Hematopoietic multipotent progenitor cell treated with erythropoietin and hydrocortisone succinate and interleukin-3 and kit ligand, for 8 days (in vitro differentiated cells): Measurements from ENCODE around the gene TMEM237.
A peak's percentile ranks its signal among the peaks of the same experiment; 100 is the strongest.
"Not testable (repeated sequence)": the region's sequence is repeated elsewhere in the genome, so short reads cannot be mapped to it uniquely, and the experiment has no call there.

Experiments
- DNase-seq: peaks from one replicate; pipeline ENCODE4 v3.0.0-alpha.2; 2015

The TMEM237 gene, protein sequence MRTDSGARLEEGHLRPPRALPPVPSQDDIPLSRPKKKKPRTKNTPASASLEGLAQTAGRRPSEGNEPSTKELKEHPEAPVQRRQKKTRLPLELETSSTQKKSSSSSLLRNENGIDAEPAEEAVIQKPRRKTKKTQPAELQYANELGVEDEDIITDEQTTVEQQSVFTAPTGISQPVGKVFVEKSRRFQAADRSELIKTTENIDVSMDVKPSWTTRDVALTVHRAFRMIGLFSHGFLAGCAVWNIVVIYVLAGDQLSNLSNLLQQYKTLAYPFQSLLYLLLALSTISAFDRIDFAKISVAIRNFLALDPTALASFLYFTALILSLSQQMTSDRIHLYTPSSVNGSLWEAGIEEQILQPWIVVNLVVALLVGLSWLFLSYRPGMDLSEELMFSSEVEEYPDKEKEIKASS

DNA sequence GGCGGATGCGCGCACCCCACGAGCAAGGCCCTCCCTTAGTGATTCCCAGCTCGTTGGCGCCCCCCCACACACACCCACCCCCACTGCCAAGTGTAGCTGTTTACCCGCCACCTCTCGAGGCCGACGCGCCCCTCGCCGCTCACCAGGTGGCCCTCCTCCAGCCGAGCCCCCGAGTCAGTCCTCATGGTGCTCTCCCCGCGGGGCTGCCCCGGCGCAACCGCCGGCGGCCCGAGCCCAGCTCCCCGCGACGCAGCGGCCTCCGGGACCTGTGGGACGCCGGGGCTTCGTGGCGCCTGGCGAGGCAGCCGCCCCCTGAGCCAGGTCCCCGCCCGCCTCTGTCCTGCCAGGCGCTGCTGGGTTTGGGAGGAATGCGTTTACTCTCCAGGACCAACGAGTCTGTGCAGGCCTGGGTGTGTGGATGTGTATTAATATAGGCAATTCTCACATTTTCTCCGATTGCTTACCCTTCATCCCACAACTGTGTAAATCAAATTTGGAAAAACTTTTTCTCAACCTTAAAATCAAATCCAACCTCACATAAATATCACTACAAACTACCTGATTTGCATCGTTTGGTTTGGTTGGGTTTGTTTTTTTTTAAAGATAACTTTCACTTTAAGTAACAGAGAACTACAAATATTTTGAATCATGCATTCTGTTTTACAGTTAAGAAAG, at the start of gene TMEM237:
Gene TMEM237 (minus strand): TSS at position 288 of the 675 bp plus-strand sequence. CDS start 103 bp downstream, at position 185.
- DNase-seq = no peak

DNA sequence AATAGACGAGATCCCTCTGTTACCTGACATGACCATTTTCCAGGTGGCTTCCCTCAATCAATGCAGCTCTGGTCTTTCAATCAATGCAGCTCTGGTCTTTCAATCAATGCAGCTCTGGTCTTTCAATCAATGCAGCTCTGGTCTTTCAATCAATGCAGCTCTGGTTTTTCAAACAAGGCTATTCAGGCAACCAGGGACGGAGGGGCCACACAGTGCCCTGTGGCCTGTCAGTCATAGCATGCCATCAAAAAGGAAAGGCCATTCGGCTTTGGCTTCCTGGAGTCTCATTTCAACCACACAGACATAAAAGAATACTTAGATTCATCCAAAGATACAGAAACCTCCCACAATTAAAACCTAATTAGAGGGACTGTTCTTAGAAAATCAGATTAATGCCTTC, 41.9 kb upstream of the TMEM237 start:
- DNase-seq = no peak

DNA sequence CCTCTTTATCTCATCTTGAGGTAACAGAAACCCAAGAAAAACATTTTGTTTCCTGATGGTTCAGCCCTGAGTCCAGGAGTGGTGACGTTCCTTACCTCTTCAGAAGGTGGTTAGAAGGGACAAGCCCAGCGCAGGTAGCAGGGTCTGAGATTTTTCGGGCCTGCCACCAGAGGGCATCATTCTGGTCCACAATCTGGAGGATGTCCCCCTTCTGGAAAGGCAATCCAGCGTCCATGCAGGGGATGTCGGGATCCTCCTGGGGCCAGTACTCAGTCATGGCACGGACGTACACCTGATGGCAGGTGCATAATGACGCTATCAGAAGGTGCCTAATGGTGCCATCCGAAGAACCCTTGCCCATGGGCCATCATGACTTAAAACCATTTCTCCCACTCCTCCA, 37.4 kb upstream of the TMEM237 start:
- DNase-seq = peak; percentile 16

DNA sequence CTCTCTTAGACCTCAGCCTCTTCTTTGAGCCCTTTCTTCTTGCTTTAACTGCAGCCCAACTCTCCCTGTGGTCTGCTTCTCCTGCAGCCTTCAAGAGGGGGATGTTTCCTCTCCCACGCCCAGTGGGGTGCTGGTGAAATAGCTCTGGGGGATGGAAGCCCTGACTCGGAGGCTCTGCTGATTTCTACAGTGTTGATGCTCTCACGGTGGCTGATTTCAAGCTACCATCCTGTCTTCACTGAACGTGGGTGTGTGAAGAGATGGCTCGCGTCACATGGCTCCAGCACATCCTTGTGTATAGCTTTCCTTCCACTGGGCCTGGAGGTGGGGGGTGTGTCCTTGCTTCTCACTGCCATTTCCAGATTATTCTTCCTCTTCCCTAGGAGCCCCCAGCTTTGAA, 35.1 kb upstream of the TMEM237 start:
- DNase-seq = no peak

DNA sequence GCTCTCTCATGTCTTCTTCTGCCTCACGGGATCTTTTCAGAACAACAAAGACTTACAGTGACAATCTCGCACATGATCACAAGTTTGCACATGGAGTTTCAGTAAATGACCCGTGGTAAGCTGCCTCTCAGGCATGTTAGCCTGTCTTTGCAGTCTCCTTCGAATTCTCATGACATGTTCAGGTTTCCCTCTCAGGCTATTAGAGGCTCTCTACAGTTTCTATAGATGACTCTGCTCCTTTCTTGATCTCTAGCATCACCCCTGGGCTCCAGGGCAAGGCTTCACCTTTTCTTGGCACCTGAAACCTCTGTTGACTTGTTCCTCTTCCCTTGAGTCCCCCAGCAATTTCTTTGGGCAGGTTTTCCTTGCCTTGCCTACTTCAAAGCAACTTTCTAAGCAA, 32.2 kb upstream of the TMEM237 start:
- no peak for DNase-seq

DNA sequence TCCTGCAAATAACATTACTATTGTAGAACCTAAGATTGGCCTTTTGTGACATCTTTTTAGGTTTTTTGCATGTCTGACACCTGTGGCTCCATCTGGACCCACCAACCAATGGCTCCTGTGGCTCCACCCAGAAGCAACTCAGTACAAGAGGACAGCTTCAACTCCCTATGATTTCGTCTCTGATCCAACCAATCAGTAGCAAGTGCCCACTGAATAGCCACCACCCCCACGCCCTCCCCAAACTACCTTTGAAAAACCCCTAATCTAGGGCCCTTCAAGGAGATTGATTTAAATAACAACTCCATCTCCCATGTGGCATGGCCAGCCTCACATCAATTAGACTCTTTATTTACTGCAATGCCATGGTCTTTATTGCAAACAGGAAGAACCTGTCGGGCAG, 31.5 kb upstream of the TMEM237 start:
- DNase-seq = no peak

DNA sequence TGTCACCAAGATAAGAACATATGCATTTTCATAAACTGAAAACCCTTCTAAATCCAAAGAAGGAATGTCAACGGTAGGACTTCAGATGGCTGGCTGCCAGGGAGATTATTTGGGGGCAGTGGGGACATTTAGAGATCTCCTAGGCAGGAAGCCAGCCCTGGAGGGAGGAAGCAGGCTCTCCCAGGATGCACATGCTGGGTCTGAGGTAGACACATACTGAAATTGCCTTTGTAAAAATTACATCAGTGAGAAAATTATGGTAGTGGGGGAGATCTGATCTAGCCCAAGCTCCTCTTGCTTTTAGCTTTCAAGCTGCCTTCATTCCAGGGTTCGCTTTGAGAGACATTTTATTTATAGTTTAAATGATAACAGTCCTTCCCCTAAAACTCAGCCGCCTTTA, 31.0 kb upstream of the TMEM237 start:
- no peak for DNase-seq

DNA sequence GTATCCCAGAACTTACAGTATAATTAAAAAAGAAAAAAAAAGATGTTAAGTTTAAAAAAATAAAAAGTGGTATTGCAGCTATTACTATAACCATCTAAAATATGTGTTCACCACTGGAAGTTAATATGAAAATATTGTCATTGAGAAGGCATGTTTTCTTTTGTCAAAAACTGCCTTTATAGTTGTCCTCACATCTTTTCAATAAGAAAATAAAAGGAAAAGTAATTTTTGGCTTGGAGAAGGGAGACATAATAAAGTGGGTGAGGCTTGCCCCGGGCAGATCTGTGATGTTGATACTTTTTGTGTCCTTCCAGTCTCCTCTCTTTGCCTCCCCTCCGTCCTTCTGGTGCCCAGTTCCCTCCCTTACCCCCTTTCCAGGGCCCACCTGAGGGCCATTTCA, 30.2 kb upstream of the TMEM237 start:
- DNase-seq = no peak

DNA sequence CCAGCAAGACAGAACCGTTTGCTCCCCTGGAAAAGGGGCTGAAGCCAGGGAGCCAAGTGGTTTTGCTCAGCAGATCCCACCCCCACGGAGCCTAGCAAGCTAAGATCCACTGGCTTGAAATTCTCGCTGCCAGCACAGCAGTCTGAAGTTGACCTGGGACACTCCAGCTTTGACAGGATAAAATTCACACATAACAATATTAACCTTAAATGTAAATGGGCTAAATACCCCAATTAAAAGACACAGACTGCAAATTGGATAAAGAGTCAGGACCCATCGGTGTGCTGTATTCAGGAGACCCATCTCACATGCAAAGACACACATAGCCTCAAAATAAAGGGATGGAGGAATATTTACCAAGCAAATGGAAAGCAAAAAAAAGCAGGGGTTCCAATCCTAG, 27.9 kb upstream of the TMEM237 start:
- DNase-seq = not testable (repeated sequence)

DNA sequence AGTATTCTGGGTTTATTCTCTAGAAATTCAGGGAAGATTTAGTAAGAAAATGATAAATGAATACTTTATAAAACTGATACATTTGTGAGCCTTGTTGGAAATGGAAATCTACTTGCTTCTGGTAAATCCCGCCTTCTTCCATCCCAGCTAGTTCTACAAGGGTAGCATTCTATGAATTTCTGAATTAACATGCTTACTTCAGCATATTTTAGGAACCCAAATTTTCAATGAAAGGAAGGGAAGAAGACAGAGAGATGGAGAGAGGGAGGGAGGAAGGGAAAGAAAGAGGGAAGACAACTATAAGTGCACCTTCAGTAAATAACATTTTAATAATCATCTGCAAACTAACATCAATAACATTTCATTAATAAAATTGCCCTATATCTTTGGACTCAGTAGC, 26.6 kb upstream of the TMEM237 start:
- DNase-seq = no peak

DNA sequence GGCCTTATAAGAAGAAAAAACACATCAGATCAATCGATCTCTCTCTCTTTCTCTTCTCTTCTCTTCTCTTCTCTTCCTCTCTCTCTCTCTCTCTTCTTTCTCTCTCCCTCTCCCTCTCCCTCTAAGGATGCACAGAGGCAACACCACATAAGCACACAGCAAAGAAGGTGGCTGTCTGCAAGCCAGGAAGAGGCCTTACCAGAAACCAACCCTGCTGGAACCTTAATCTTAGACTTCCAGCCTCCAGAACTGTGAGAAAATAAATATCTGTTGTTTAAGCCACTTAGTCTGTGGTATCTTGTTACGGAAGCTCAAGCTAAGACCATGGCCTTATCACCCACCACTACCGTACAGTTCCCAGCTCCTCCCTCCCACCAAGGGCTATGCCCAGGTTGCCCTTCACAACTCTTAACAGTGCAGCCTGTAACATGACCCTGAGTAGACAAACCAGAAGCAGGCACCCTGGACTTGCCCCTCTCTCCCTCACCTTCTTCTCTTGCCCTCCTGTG, 25.2 kb upstream of the TMEM237 start:
- DNase-seq = peak; percentile 57

DNA sequence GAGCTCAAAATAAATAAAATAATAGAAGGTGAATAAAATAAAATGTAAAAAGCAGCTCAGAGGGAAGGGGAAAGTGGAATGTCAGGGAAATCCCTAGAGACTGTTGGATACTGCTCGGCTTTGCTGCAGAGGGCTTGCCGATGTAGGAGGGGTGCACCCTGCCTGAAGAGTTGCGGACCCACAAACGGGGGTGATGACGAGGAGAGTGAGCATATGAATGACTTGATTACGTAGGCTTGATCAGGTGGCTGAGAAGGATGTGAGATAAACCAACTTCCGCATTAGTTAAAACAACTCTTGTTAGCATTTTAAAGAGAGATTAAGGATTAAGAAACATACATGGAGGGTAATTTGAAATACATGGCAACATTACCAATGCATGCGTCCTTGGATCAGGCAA, 21.0 kb upstream of the TMEM237 start:
- no peak for DNase-seq

DNA sequence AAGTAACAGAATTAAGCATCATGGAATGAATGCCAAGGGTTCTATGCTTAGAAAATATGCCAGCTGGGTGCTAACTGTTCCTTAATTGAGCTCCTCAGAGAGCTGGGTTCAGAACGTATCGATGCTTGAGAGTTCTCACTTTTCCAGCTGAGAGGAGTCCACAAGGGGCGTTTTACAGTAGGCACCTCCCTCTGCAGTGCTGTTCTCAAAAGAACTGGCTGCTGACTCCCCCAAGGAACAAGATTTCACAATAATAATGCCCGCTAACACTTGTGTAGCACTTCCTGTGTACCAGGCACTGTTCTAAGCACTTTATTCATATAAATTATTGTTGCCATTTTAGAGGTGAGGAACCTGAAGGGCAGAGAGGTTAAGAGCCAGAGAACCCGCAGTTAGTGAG, 18.1 kb upstream of the TMEM237 start:
- no peak for DNase-seq

DNA sequence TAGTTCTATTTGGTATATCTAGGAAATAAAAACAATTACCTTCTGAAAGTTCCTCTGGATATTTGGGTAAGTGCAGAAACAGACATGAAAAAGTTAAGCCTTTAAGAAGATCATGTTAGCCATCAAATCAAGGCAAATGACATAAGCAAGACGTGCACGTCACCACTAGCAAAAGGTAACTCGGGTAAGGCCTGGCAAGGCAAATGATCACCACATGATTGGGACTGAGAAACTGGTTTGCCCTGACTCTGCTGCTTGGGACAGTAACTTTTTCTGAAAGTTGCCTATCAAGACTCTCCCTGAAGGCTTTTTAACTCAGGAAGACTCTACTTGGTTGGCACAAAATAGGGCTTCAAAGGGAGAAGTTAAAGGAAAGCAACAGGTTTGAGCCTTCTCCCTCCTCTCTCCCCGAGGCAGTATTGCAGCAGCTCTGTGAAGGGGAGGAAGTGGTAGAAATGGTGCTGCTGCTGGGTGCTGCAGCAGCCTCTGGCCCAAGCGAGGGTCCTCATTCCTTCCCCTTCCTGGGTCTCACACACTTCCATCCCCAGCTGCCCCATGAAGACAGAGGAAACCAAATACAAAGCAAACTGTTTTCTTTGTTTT, 17.1 kb upstream of the TMEM237 start:
- DNase-seq = no peak

DNA sequence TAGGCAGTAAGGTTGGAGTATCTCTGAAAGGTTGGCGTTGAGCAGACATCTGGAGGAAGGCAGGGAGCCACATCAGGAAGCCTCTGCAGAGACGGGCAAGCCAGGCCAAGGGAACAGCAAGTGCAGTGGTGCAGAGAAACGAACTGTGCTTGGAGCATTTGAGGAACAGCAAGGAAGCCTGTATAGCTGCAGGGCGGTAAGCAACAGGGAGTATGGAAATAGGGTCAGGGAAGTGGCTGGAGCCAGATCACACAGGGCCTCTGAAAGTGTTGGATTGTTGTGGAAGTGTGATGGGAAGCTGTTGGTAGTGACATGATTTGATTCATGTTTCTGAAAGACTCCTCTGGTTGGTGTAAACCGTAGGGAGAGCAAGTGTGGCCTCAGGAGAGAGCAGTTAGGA, 13.4 kb upstream of the TMEM237 start:
- no peak for DNase-seq

DNA sequence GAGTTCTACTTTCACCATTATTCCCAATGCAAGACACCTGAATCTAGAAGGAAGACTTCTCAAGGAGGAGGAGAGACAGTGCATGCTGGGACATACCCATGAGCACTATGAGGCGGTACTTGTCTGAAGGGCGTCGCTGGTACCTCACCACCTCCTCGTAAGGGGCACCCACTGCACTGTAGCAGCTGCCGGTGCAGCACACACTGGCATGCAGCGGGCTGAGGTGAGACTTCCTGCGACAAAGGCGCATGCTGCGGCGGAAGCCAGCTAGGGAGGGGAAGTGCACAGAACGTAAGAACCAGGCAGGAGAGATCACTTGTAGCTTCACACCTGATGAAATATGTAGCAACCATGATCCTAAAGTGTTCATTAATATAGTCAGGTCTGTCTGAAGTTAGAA, 12.8 kb upstream of the TMEM237 start:
- DNase-seq = no peak

DNA sequence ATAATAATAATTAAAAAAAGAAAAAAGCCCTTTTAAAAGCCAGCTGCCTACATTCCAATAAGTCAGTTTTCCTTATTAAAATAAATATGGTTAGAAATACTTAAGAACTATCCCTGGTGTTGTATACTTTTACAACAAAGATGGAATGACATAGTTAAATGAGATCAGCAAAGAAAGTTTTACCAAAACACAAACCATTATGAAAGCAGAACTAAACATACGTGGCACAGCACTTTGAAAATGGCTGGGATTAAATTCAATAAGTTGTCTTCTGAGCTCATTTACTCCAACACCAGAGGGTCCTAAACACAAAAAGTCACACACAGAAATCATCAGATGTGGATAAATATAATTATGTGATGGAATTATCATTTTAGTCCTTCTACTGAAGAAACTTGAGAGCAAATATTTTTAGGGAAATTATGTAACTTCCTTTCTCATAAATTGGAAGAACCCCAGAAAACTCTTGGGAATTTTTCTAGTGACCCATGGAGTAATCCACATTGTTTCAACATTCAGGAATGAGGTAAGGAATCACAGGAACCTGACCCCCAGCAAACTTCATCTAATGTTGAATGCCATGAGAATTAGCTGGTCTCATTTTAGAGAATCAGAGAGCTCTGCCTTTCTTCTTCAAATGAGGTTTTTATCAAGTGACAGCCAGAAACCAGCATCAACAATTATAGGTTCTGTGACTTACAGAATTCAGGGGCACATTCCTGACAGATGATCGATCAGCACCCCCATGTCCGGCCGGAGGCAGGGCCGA, 11.5 kb upstream of the TMEM237 start:
- no peak for DNase-seq

DNA sequence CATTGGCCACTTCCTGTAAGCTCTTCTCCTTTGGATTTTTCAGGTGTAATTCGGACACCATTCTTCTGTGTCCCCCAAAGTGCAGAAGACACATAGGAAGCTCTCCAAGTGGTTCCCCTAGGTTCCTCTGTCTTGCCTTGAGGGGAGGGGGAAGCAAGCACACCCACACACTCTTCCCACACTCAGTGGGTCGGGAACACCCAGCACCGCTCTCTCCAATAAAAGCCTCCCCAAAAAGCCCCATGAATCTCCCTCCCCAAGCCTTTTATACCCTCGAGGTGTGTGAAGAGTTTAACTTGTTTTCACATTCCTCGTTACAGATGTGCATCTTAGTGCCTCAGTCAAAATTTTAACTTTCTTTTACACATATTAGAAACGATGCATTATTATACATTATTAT, 9.9 kb upstream of the TMEM237 start:
- DNase-seq = no peak

DNA sequence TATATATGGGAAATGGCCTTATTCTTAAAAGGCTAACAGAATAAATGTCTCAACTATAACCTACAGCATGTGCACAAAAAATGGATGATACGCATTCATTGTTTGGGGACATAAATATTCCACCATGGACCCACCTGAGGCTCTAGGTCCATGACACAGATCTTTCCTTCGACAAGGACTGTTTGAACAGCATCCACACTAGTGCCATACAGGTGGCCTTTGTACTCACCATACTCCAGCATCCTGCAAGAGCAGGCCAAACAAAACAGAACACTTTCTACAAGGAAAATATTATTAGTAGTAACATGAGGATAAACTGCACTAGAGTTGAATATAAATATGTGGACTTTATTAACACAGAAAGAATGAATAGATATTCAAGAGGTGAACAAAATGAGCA, 6.1 kb upstream of the TMEM237 start:
- no peak for DNase-seq

DNA sequence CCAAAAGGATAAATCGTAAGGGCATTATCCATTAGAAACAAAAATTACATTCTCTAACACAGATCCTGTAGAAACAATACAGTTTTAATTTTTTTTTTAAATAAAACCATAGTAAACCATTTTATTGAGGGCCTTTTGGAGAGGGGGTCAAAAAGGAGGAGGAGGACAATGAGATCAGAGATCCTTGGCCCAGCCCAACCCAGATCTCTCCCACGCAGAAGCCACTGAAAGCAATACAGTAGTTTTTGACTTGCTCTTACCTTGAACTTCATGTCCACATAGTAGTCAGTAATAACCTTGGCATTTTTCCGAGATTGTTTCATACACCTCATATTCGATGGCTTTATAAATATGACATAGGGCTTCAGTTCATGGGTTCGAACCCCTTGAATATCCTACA, 4.1 kb upstream of the TMEM237 start:
- DNase-seq = no peak

DNA sequence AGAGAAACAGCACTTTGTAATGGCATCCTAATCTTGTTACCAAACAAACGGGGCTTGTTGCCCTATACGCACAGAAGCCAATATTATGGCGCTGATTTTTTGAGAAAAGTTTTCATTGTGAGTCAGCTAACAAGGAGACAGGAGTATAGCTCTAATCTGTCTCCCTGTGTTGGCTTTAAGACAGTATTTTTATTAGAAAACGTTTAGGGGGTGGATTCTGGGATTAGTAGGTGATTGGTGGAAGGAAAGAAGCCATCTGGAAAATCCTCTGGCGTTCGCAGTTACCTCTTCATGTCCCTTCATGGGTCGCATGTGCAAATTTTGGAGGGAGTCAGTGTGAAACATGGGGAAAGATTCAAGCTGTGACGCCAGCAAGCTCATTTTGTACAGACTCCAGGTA, 698 bp upstream of the TMEM237 start:
- DNase-seq = no peak

DNA sequence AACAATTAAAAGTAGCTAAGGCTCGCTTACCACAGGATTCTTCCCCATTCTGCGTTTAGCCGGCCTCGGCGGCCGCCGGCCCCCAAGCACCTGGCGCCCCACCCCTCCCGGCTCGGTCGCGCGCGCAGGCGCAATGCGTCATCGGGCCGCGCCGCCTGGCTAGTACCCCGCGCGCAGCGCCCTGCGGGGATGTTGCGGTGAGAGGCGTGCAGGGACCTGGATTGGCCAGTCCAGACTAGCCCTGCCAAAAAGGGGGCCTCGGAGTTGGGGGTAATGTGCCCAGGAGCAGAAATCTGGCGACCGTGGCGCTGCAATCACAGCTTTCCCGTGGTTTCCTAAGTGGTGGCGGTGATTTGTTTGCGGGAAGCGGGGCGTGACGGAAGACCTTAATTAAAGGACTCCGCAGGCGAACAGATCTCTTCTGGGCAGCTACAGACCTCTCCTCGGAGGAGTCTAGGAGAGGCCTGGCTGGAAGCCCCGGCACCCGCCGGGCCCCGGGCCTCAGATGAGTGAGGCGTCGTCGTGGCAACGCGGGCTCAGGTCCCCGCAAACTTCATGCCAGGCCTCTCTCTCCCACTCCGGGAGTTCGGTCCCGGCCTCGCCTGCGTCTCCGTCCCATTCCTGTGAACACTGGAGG, 606 bp downstream of the TMEM237 start:
- DNase-seq = peak; percentile 71

DNA sequence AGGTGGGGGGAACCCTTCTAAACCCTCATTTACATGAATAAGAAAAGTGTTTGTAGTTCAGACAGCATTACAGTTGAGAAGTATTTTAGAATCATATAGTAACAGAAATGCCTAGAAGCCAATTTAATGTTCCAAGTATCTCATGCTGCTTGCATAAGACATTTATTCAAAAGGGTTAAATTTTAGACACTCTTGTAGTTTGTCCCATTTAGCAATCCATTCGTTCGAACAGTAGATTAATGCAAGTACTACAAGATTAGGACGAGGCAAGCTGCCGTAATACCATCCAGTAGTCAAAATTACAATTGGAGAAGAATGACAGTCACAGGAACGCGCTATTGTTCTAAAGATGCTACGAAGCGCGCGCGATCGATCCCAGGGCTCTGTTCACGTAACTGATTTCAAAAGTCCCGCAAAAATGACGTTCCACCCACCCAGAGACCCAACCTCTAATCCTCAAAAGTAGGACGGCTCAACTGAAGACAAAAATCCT, 1.2 kb downstream of the TMEM237 start:
- DNase-seq = no peak
